Stimulated activated CD8-positive, alpha-beta memory T cell treated with anti-CD3 and anti-CD28 coated beads, Interleukin-12 subunit alpha, Interleukin-12 subunit beta, amount 100 ng/mL, for 24 hours (primary cell): ENCODE measurements around the gene FN1.

Source experiments
- DNase-seq: peaks from one replicate; pipeline ENCODE4 v3.0.0-alpha.2; 2020; ENCODE audit errors: extremely low read depth

Gene FN1

GRCh38 chr2:215407061-215407460 lies 28.8 kb downstream of the FN1 start:
- DNase-seq = no peak

GRCh38 chr2:215405722-215406581 lies 29.9 kb downstream of the FN1 start:
- DNase-seq = no peak

GRCh38 chr2:215404348-215405012 lies 31.4 kb downstream of the FN1 start:
- DNase-seq = no peak

- no peak for DNase-seq
These were observed 32.2 kb downstream of the FN1 start for GRCh38 chr2:215403441-215404347.

GRCh38 chr2:215401896-215402379 lies 33.9 kb downstream of the FN1 start:
- DNase-seq = no peak

GRCh38 chr2:215399067-215399716 lies 36.7 kb downstream of the FN1 start:
- DNase-seq = no peak

GRCh38 chr2:215397632-215398341 lies 38.1 kb downstream of the FN1 start:
- no peak for DNase-seq

- DNase-seq = no peak
These were observed 39.1 kb downstream of the FN1 start for GRCh38 chr2:215396595-215397313.

- no peak for DNase-seq
These were observed 40.0 kb downstream of the FN1 start for GRCh38 chr2:215395687-215396460.

GRCh38 chr2:215394102-215394805 lies 41.6 kb downstream of the FN1 start:
- DNase-seq = no peak

GRCh38 chr2:215392687-215393270 lies 43.1 kb downstream of the FN1 start:
- no peak for DNase-seq

- DNase-seq = no peak
These were observed 43.7 kb downstream of the FN1 start for GRCh38 chr2:215392164-215392563.

- no peak for DNase-seq
These were observed 44.3 kb downstream of the FN1 start for GRCh38 chr2:215391531-215391930.

GRCh38 chr2:215390550-215390913 lies 45.3 kb downstream of the FN1 start:
- no peak for DNase-seq

GRCh38 chr2:215388002-215388728 lies 47.7 kb downstream of the FN1 start:
- no peak for DNase-seq

GRCh38 chr2:215386566-215386965 lies 49.3 kb downstream of the FN1 start:
- no peak for DNase-seq

- DNase-seq = no peak
These were observed 51.2 kb downstream of the FN1 start for GRCh38 chr2:215384710-215385109.
